H4 (cell line): ENCODE measurements around the gene CRIP3. TPM values are rescaled to one million over a fixed set of nuclear protein-coding genes. Genes with fewer than 3 reads are reported as not detected.
"Not testable (repeated sequence)": the region's sequence is repeated elsewhere in the genome, so short reads cannot be mapped to it uniquely, and the experiment has no call there.

Experiments used
- DNase-seq: peaks from one replicate; pipeline ENCODE4 v3.0.0-alpha.2; 2015; ENCODE audit warnings: low spot score
- total RNA-seq: library from RNA; depleted of rRNA; stranded (reverse); fragments of >200 nt; shearing (Covaris generic); gene quantifications from 2 replicates; pipeline ENCODE4 v1.2.3, GENCODE V29; 2014

CRIP3 gene
- total RNA-seq, 1 experiment from 2014 or later, result not detected

GRCh38 chr6:43306086-43306485, 2.5 kb downstream of the CRIP3 start:
- peak; percentile 36 for DNase-seq

GRCh38 chr6:43304882-43305281, 3.7 kb downstream of the CRIP3 start:
- DNase-seq, result no peak

GRCh38 chr6:43304361-43304760, 4.3 kb downstream of the CRIP3 start:
- no peak for DNase-seq

- no peak for DNase-seq
Measured at GRCh38 chr6:43303751-43304331, 4.8 kb downstream of the CRIP3 start.

- not testable (repeated sequence) for DNase-seq
Measured at GRCh38 chr6:43303006-43303405, 5.6 kb downstream of the CRIP3 start.

GRCh38 chr6:43302126-43302525, 6.5 kb downstream of the CRIP3 start:
- no peak for DNase-seq

- DNase-seq, result no peak
Measured at GRCh38 chr6:43301081-43301870, 7.3 kb downstream of the CRIP3 start.

- DNase-seq, result peak; percentile 7
Measured at GRCh38 chr6:43299338-43300293, 9.0 kb downstream of the CRIP3 start.

GRCh38 chr6:43298565-43299337, 9.9 kb downstream of the CRIP3 start:
- DNase-seq, result no peak

GRCh38 chr6:43297644-43298564, 10.7 kb downstream of the CRIP3 start, which contains the start of gene SLC22A7:
TSS of gene SLC22A7 (plus strand) at chr6:43298260. CDS start at chr6:43298359, 99 bp downstream.
- no peak for DNase-seq

GRCh38 chr6:43296780-43297497, 11.7 kb downstream of the CRIP3 start:
- no peak for DNase-seq

GRCh38 chr6:43295456-43295855, 13.2 kb downstream of the CRIP3 start:
- no peak for DNase-seq

GRCh38 chr6:43294536-43294935, 14.1 kb downstream of the CRIP3 start:
- no peak for DNase-seq

- no peak for DNase-seq
Measured at GRCh38 chr6:43293698-43294097, 14.9 kb downstream of the CRIP3 start.

GRCh38 chr6:43292763-43293318, 15.8 kb downstream of the CRIP3 start:
- no peak for DNase-seq

GRCh38 chr6:43292341-43292740, 16.3 kb downstream of the CRIP3 start:
- DNase-seq, result no peak

- DNase-seq, result no peak
Measured at GRCh38 chr6:43291708-43292107, 16.9 kb downstream of the CRIP3 start.

- no peak for DNase-seq
Measured at GRCh38 chr6:43290905-43291355, 17.7 kb downstream of the CRIP3 start.

GRCh38 chr6:43290339-43290904, 18.2 kb downstream of the CRIP3 start:
- DNase-seq, result no peak
